ENCODE results near the gene PAX8.
"Not testable (repeated sequence)": the region's sequence is repeated elsewhere in the genome, so short reads cannot be mapped to it uniquely, and the experiment has no call there.

PAX8 gene

GRCh38 chr2:113278742-113279139 lies at the start of gene PAX8:
Gene PAX8, minus strand, starts transcription at chr2:113278921. Its CDS starts 527 bp downstream, at chr2:113278394.
- DNase-seq: no peak

DNA sequence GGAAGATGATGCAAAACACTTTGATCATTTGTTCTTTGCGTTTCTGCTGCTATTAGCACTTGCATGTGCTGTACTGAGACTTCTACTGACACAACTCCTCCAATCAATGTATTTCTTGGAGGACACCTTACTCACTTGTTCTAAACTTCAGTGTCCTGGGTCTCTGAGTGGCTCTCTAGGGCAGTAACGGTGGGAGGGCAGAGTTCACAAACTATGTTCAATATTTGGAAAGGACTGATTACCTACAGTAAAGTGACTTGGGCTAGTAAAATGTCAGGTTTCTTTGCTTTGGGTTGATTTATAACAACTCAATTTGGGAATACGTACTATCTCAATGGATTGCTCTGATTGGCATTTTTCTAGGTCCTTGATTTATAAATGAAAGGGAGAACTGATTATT lies 49.3 kb upstream of the PAX8 start:
- DNase-seq: no peak

GRCh38 chr2:113325161-113325731 lies 46.5 kb upstream of the PAX8 start:
- DNase-seq: not testable (repeated sequence)

DNA sequence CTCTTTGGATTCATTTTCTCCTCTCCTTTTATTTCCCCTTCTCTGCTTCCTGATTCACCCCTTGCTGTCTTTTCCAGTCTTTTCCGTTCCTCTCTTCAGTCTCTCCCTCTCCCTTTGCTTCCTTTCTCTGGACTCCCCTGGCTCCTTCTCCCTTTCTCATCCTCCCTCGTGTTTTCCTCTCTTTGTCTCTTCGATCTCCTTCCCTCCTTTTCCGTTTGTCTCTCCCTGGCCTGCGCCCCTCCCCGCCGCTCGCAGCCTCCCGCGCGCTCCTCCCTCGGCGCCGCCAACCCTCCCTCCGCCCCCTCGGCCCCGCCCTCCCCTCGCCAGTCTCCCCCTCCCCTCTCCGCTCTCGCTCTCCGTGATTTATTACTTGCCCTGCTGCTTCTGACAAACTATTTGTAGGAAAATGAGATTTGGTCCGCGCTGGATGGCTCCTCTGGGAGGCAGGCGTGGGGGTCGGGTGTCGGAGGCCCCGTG lies 46.0 kb upstream of the PAX8 start:
- peak; percentile 28 for DNase-seq

DNA sequence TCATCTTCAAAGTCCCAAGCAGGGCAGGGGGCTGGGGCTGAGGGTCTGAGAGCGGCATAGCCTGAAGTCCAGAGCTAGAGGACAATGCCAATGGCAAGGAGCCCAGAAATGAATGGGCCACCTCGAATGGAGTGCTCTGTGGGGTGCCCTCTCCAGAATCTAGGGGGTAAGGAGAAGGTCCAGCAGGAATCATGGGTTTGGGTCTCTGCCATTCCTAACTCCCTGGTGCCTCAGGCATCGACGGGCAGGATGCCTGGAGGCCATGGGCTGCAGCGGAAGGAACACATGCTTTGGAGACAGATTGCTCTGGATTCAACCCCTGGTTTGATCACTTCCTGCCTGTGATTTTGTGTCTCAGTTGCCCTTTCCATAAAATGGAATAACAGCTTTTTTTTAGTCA lies 44.4 kb upstream of the PAX8 start:
- DNase-seq: not testable (repeated sequence)

GRCh38 chr2:113320106-113320505 lies 41.4 kb upstream of the PAX8 start:
- DNase-seq: not testable (repeated sequence)

DNA sequence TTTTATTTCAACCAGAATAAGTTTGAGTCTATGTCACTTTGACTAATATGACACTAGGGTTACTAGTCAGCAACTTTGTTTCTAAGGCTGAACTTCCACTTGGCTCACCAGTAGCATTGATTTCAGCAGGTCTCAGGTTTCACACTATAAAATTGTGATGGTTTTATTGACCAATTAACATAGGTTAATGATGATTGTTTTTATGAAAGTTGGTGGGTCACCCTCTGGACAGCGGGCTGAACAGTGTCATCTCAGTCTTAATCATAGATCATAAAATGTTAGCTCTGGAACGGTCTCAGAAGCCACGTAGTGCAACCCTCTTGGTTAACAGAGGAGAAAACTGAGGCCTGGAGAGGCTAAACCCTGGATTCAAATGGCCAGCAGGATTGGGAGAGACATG lies 40.2 kb upstream of the PAX8 start:
- not testable (repeated sequence) for DNase-seq

GRCh38 chr2:113316085-113316484 lies 37.4 kb upstream of the PAX8 start:
- no peak for DNase-seq

GRCh38 chr2:113314663-113315062 lies 35.9 kb upstream of the PAX8 start:
- not testable (repeated sequence) for DNase-seq

- not testable (repeated sequence) for DNase-seq
These were observed 35.5 kb upstream of the PAX8 start for GRCh38 chr2:113314176-113314575.

DNA sequence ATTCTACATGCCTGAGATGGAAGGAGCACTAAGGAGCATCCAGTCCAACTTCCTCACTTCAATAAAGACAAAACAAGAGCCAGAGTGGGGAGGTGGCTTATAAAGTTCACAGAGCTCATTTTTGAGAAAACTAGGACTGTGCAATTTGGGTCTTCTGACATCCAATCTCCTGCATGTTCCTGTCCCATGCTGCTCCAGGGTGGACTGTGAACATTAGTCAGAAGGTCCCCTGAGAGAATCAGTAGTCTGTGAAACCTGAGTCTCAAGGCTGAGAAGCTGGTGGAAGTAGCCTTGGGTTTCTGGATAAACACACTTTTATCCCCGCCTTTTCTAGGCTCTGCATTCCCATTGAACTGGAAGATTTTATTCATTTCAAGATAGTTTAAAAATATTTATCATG lies 33.1 kb upstream of the PAX8 start:
- not testable (repeated sequence) for DNase-seq

- not testable (repeated sequence) for DNase-seq
These were observed 32.5 kb upstream of the PAX8 start for GRCh38 chr2:113311191-113311590.

DNA sequence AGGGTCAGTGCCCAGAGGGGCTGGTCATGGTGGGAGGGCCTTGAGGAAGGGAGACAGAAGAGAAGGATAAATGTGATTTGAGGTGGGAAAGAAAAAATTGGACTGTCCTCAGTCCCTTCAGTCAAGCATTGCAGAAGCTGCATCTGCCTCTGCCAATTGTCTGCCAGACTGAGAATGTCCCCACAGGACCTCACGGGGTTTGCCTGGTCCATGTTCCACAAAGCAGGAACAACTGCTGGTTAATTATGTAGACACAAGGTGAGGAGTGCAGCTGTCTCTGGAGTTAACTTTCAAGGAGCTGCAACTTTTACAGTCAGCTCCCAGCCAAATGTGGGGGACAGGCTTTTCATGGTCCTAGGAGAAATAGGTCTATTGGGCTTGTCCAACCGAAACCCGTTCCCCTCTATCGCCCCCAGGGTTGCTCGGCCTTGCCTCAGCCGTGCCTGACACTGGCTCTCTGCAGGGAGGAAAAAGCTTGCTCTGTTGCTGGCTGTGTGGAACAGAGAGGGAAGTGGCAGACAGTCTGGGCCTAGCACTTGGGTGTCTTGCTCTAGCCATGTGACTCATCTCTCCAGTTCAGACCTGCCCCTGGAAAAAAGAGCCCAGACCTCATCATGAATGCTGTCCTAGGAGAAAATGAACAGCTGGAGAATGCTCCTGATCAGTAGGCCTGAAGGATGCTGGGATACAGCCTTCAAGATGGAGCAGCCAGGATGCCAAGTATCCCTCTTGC lies 31.1 kb upstream of the PAX8 start:
- no peak for DNase-seq

DNA sequence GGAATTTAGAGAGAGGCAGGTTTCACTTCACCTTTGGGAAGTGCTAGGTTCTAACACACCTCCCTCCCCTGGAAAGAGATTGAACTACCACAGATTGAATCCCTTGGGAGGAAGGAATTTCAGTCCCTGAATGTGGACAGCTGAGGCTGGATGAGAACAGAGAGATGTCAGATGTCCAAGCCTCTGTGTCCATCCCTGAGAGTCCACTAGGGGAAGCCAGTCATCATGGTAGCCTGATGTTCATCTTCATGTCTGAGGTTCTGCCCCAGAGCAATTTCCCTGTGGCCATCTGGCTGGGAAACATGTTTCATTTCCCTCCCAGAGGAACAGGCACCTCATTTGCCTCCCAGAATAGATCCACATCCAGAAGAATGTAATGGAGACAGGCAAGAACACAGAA lies 30.1 kb upstream of the PAX8 start:
- DNase-seq: not testable (repeated sequence)

GRCh38 chr2:113306207-113306606 lies 27.5 kb upstream of the PAX8 start:
- DNase-seq: not testable (repeated sequence)

DNA sequence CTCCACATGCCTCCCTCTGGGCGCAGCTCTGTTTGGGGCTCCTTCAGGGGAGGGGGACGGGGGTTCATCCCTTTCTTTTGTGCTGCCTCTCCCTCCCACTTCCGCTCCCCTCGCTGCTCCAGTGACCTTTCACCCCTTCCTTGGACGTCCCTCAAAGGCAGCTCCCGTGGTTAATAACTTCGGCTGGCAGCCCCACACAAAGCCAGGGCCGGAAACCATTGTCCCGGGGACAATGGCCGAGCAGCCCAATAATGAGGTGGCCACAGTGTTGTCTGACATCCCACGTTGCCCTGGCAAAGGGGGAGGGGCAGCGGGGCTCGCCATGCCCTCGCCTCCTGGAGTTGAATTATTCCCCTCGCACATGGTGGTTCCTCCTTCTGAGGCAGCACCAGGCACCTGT lies 27.0 kb upstream of the PAX8 start:
- DNase-seq: not testable (repeated sequence)

DNA sequence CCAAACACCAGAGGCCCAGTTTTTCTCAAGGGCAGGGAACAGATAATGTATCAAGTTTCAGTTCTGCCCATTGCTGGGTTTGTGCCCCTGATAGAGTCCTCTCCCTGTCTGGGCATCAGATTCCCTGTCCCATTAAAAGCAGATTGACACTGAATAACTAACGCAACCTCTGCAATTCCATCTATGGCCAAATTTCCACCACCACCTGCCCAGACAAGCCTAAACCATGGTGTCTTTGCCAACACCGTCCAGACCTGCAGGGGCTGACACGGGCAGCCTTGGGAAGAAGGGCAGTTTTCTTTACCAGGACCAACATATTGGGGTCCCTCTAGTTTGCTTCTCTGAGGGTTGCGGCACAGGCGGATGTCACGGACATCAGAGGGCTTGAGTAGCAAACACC lies 26.4 kb upstream of the PAX8 start:
- DNase-seq: no peak

- no peak for DNase-seq
These were observed 26.0 kb upstream of the PAX8 start for GRCh38 chr2:113304702-113305101.

DNA sequence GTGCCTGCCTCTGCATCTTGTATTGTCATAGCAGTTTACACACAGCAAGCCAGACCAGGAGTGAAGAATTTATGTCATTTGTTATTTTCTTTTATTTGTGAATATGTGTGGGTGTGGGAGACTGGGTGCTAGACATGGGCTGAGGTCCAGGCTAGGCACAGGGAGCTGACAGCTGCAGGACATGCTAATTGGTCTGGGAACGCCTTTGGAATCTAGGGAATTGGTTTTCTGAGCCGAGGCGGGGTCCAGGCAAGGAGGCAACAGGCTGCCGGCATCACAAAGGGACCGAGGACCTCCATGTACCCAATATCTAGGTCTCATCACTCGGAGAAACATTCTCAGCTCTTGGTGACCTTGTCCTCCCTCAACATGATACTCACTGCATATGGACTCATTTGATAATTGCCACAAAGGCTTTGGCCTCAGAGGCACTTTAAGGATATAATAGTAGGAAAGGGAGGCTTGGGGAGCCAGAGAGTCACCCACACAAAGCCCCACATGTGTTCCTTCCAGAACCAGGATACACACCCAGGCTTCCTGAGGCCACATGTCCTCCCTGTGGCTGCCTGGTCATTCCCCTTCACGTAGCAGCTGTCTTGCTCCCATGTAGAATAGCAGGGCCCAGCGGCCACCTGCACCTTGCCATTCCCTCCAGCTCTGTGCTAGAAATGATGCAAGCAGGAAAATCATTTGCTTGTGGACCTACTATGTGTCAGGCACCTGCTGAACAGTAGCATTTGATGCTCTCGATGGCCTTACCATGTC lies 23.7 kb upstream of the PAX8 start:
- DNase-seq: not testable (repeated sequence)

- DNase-seq: no peak
These were observed 21.6 kb upstream of the PAX8 start for GRCh38 chr2:113300281-113300680.

DNA sequence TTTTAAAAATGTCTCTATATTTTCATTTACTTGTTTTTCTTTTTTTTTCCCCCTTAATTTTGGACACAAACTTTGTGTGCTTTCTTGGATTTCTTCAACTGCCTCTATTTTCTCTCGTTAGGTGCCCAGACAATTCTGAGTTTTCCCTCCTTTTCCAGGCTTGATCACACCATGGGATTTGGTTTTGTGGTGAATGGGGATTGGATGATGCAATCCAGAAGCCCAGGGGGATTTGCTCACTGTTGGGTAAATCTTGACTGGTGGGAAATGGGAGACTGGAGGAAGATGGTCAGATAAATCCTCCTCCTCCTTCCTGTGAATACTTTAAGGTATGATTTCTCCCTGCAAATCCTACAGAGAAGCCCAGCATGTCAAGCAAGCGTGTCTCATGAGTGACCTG lies 19.5 kb upstream of the PAX8 start:
- DNase-seq: no peak

GRCh38 chr2:113297590-113297989 lies 18.9 kb upstream of the PAX8 start:
- not testable (repeated sequence) for DNase-seq

GRCh38 chr2:113291191-113291590 lies 12.5 kb upstream of the PAX8 start:
- DNase-seq: no peak

DNA sequence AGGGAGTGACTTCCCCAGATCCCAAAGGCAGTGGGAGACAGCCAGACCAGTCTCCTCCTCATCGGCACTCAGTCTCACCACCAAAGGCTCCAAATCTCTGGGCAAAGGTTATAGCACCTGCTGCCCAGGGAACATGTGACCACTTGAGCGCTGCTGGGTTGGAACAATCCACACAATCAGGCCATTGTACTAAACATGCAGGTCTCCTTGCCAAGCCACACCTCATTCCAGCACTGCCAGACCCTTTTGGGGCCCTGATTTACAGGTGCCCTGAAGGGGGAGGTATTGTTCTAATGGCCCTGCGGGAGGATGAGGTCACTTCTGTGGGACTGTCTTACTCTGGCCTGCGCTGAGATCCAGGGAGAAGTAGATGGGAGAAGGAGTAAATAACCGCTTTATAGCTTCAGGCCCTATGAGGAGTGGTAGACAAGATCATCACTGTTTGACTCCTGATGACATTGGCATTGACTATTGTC lies 10.0 kb upstream of the PAX8 start:
- DNase-seq: not testable (repeated sequence)
